Colon (tissue), 2 donors: Measurements from ENCODE around the gene ANKFN1.
"Not testable (repeated sequence)": the region's sequence is repeated elsewhere in the genome, so short reads cannot be mapped to it uniquely, and the experiment has no call there.

Experiments
- FAIRE-seq: peaks from 2 replicates; lab custom pipeline; 2012; peaks lifted over from hg19 to GRCh38; lab: Jason Lieb, UNC
- donor health status: control.
- donor health status: control.

ANKFN1 gene

GRCh38 chr17:56347639-56348038 lies 194.4 kb downstream of the ANKFN1 start:
- no peak for FAIRE-seq

- no peak for FAIRE-seq
Observed at GRCh38 chr17:56350592-56350991, 197.3 kb downstream of the ANKFN1 start.

- FAIRE-seq = no peak
Observed at GRCh38 chr17:56351675-56352074, 198.4 kb downstream of the ANKFN1 start.

GRCh38 chr17:56358651-56359050 lies 205.4 kb downstream of the ANKFN1 start:
- FAIRE-seq = no peak

DNA sequence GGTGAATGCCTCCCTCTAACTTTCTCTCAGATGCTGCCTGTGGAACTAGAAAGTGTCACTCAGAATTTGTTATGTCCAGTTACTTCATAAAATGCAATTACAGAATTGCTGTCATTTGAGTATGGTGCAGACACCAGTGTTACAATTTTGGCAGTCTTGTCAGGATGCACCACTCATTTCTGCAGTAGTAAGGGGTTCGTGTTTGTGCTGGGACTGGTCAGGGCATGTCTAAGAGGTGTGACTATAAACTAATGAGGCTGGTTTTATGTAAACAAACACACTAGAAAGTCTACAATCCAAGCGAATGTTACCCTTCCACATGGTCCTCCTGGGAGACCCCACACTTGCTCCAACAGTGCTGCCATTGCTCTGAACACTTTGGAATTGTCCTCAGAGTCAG lies 206.2 kb downstream of the ANKFN1 start:
- no peak for FAIRE-seq

- no peak for FAIRE-seq
Observed at GRCh38 chr17:56367366-56367765, 214.1 kb downstream of the ANKFN1 start.

- FAIRE-seq = no peak
Observed at GRCh38 chr17:56373981-56374833, 220.9 kb downstream of the ANKFN1 start.

GRCh38 chr17:56389356-56389755 lies 236.1 kb downstream of the ANKFN1 start:
- FAIRE-seq = no peak

GRCh38 chr17:56392321-56392720 lies 239.0 kb downstream of the ANKFN1 start:
- no peak for FAIRE-seq

DNA sequence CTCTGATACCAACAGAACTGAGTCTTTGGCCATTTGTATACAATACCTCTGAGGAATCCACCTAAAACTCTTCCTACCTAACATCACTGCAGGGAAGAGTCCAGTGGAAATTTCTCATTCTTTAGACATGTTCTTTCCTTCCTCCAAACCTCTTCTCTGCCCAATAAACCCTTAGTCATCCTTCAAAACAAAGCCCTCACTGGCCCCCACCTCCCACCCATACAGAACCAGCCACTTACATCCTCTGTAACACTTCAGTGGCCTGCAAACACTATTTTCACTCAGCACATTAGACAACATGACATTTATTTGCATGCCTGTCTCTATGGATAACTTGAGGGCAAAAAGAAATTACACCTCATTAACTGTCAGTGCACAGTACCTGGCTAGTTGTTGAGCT lies 239.9 kb downstream of the ANKFN1 start:
- FAIRE-seq = no peak

GRCh38 chr17:56395787-56396186 lies 242.5 kb downstream of the ANKFN1 start:
- FAIRE-seq = no peak

DNA sequence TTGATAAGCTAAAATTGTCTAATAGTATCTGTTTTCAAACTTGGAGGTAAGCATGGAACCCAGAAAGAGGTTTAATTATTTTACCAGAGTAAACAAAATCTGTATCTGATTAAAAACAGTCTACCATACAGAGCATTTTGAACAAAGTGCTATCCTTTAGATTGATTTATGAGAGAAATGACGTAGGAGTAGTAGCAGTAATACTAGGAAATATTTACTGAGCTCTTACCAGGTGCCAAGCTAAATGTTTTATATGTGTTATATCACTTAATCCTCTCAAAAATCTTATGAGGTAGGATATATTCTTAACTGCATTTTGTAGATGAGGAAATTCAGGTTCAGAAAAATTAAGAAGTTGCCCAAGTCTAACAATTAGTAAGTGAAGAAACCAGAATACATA lies 253.8 kb downstream of the ANKFN1 start:
- FAIRE-seq = no peak

DNA sequence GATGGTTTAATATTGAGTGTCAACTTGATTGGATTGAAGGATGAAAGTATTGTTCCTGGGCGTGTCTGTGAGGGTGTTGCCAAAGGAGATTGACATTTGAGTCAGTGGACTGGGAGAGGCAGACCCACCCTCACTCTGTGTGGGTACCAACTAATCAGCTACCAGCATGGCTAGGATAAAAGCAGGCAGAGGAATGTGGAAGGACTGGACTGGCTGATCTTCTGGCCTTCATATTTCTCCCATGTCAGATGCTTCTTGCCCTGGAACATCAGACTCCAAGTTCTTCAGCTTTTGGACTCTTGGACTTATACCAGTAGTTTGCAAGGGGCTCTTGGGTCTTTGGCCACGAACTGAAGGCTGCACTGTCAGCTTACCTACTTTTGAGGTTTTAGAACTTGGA lies 259.1 kb downstream of the ANKFN1 start:
- not testable (repeated sequence) for FAIRE-seq

- FAIRE-seq = no peak
Observed at GRCh38 chr17:56416682-56417351, 263.5 kb downstream of the ANKFN1 start.

GRCh38 chr17:56424005-56424404 lies 270.7 kb downstream of the ANKFN1 start:
- FAIRE-seq = no peak

GRCh38 chr17:56424543-56425044 lies 271.3 kb downstream of the ANKFN1 start:
- FAIRE-seq = no peak

DNA sequence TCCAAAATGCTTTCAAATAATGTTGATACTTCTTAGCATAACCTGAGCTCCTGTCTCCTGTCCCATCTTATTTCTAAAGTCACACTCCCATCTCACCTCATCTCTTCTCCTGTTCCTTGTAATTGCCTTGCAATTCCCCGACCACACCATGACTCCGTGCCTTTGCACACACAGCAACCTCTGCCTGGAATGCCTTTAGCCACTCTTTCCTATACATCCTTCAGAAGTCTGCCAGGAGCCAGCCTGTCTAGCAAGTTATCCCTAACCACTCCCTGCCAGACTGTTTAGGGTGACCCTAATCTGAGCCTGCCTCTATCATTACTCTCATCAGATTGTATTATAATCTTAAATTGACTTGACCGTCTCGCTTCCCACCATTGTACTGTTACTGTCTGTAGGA lies 272.2 kb downstream of the ANKFN1 start:
- no peak for FAIRE-seq

DNA sequence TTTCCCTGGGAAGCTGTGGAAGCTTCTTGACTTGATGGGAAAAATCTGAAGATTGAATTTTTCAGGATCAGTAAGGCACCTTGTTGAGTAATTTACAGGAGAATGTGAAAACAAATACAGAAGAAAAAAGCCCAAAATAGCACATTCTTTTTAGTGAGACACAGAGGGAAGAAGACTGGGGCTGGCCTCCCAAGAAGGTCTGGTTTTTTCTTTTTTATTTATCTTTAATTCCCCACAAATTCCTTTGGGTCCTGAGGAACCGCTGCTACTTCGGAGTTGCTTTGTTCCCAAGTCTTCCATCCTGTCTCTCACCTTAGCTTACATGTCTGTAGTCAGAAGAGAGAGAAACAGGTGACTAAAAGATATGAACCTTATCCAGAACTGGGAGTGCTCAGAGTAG lies 273.6 kb downstream of the ANKFN1 start:
- FAIRE-seq = no peak

- no peak for FAIRE-seq
Observed at GRCh38 chr17:56431736-56432135, 278.5 kb downstream of the ANKFN1 start.

GRCh38 chr17:56432443-56432842 lies 279.2 kb downstream of the ANKFN1 start:
- FAIRE-seq = no peak

DNA sequence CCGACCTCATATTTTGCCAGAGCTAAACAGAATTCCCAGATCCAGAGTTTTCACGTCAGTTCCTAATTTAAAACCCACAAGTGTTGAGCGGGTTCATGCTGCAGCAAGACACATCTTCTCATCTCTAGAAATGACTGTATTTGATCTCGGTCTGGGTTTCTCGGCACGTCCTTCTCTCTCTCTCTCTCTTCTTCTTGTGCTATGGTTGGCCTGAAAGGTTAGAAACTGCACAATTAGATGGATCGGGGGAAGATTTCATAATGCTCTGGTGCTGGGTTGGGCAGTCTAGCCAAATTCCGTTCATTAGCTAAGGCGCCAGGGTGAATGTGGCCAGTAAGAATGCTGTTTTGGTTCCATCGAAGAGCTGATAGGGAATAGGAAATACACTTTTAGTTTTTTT lies 281.3 kb downstream of the ANKFN1 start:
- no peak for FAIRE-seq

DNA sequence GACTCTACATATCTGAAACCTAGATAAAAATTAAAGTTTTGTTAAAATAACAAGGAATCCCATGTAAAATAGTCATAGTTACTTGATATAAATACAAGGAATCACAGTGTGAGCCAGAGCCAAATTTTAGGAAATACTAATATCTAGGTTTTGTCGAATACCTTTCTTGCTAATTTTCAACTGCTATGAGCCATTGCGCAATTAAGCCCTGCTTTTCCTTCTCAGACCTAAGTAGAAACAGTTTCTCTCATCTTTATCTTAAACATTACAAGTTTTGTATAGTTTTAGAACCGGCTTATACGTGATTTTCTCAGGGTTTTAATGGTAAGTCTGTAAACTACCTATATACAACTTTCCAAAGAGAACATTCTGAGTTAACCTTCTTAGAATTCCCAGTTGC lies 282.9 kb downstream of the ANKFN1 start:
- no peak for FAIRE-seq

GRCh38 chr17:56440419-56440818 lies 287.1 kb downstream of the ANKFN1 start:
- no peak for FAIRE-seq

GRCh38 chr17:56441308-56441707 lies 288.0 kb downstream of the ANKFN1 start:
- FAIRE-seq = no peak
